Measurements from ENCODE around the gene FLRT3.

- TF ChIP-seq EZH2phosphoT487 (IDR thresholded peaks at IDR 0.05; ENCODE audit: borderline replicate concordance, low read depth, low read length) (no peak), CTCF (conservative IDR thresholded peaks at IDR 0.05; ENCODE audit: low read length) (no peak)
These were observed 42.2 kb downstream of the FLRT3 start for GRCh38 chr20:14295238-14295637.
